Gastrocnemius medialis (tissue), 4 donors: Measurements from ENCODE around the gene ADGRG1.

Experiments
- POLR2A ChIP-seq, 2 donors: fragments of 450-650 bp; IDR thresholded peaks; one replicate each; pipeline ENCODE4 v1.6.1; 2017; ENCODE audit warnings: antibody characterized with exemption in 2 of 2, mild to moderate bottlenecking in 2 of 2, moderate library complexity in 2 of 2
- TF ChIP-seq, protein P1 (sequence below), 5 experiments: fragments of 450-650 bp in 3 of 5; fragments of 200-600 bp in 2 of 5; sonication (generic) in 2 of 5; IDR thresholded peaks in 4 of 5; conservative IDR thresholded peaks in 1 of 5; 1 replicate in 4 of 5; 2 replicates in 1 of 5; pipeline ENCODE4 v1.5.1; 2016 to 2019; ENCODE audit warnings: antibody characterized with exemption in 5 of 5, mild to moderate bottlenecking in 3 of 5, moderate library complexity in 3 of 5

DNA sequence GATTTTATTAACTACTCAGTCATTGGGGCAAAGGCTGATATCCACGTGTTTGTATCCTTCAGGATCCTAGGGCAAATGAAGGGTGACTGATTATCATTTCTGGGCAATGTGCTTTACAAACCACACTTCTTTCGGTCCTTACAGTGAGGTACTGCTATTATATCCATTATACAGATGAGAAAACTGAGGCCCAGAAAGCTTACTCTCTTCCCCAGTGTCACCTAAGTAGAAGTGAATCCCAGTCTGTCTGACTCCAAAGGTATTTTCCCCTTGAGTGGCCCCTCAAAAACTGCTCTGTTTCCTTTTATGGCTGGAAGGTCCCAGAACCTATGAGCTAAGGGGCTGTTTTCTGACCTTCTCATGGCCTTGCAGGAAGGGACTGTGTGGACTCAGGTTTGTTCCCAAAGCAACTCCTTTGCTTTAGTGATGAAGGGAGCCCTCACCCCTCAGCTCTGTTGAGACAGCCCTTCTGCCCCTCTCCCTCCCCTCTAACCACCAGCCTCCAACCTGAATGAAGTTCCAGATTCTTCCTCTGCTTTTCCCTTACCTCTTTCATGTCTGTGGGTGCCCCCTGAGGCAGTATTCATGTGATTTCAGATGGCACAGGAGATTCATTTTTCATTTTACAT, 27.4 kb upstream of the ADGRG1 start:
- TF ChIP-seq, protein P1, sequence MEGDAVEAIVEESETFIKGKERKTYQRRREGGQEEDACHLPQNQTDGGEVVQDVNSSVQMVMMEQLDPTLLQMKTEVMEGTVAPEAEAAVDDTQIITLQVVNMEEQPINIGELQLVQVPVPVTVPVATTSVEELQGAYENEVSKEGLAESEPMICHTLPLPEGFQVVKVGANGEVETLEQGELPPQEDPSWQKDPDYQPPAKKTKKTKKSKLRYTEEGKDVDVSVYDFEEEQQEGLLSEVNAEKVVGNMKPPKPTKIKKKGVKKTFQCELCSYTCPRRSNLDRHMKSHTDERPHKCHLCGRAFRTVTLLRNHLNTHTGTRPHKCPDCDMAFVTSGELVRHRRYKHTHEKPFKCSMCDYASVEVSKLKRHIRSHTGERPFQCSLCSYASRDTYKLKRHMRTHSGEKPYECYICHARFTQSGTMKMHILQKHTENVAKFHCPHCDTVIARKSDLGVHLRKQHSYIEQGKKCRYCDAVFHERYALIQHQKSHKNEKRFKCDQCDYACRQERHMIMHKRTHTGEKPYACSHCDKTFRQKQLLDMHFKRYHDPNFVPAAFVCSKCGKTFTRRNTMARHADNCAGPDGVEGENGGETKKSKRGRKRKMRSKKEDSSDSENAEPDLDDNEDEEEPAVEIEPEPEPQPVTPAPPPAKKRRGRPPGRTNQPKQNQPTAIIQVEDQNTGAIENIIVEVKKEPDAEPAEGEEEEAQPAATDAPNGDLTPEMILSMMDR (IDR thresholded peaks at IDR 0.05 in 4 of 5, conservative IDR thresholded peaks at IDR 0.05 in 1 of 5) = no peak
- no peak for TF ChIP-seq POLR2A (IDR thresholded peaks at IDR 0.05)
